Measurements from ENCODE around the gene VPS41. TPM values are rescaled to one million over a fixed set of nuclear protein-coding genes. Genes with fewer than 3 reads are reported as not detected.
A peak's percentile ranks its signal among the peaks of the same experiment; 100 is the strongest.

VPS41 gene
- total and polyA plus RNA-seq, 10 of the 15 experiments (the other 5 are each of a cell fraction or from before 2014, with no cell fraction given), result 15.3 to 63.2 (median 47.0) TPM

GRCh38 chr7:38751416-38751815 is 157.6 kb downstream of the VPS41 start (continued):
- TF ChIP-seq REST (IDR thresholded peaks at IDR 0.05; ENCODE audit: low read depth, low read length) (no peak), POU2F2 (IDR thresholded peaks at IDR 0.05; ENCODE audit: borderline replicate concordance, low read depth, low read length) (no peak), MXI1 (IDR thresholded peaks at IDR 0.05; ENCODE audit: low read depth, low read length) (no peak)

GRCh38 chr7:38748056-38748610 is 160.9 kb downstream of the VPS41 start:
- no peaks in the 10 kb centered on the region for H3K4me1 ChIP-seq (ENCODE audit: control insufficient read depth, insufficient read depth, low read length)
- TF ChIP-seq EED (IDR thresholded peaks at IDR 0.05; ENCODE audit: low read depth) (no peak), LARP7 (IDR thresholded peaks at IDR 0.05) (no peak), MXI1 (IDR thresholded peaks at IDR 0.05; ENCODE audit: low read depth, low read length) (no peak), EZH2 (IDR thresholded peaks at IDR 0.05; ENCODE audit: borderline replicate concordance, control insufficient read depth, low read depth, low read length) (no peak), ZBTB33 (IDR thresholded peaks at IDR 0.05) (peak; percentile 83), BACH1 (IDR thresholded peaks at IDR 0.05; ENCODE audit: borderline replicate concordance) (no peak), CTCF (IDR thresholded peaks at IDR 0.05 in 2 of 3, conservative IDR thresholded peaks at IDR 0.05 in 1 of 3; ENCODE audit: control insufficient read depth in 2 of 3, extremely low read depth in 1 of 3, insufficient read depth in 1 of 3, low read depth in 3 of 3, low read length in 3 of 3) (peak in 1 of 3 experiments; percentile 19; a peak in 2 of 6 replicates)
- H3K79me2 ChIP-seq (ENCODE audit: control insufficient read depth, insufficient read depth, low read length), result no peaks in the 10 kb centered on the region
- H4K20me1 ChIP-seq (ENCODE audit: control insufficient read depth, insufficient read depth), result no peaks in the 10 kb centered on the region
- SMC1A ChIA-PET (ENCODE audit: uncharacterized antibody, unreplicated experiment), result no interaction called here
- H3K9me3 ChIP-seq (replicated peaks; ENCODE audit: control insufficient read depth, insufficient read depth, low read length), result no peaks in the 10 kb centered on the region
- BruUV-seq (replicated peaks), result no TSS peak
- no peak overlapping the region for H2AFZ ChIP-seq (ENCODE audit: control insufficient read depth, low read depth, low read length)
- POLR2A ChIA-PET, result interaction anchor here (0.6 kb wide), 1 partner anchor 381 kb away, joined by 3 read pairs; no protein-coding TSS in a partner anchor
- H3K9ac ChIP-seq (ENCODE audit: control insufficient read depth, insufficient read depth, low read length), result no peak overlapping the region
- no peak overlapping the region for H3K4me3 ChIP-seq
- intact Hi-C loops (cut with micrococcal nuclease; ENCODE audit: unreplicated experiment), result no loop called here
- H3K27ac ChIP-seq (ENCODE audit: control insufficient read depth, insufficient read depth), result no peak overlapping the region
- RAD21 ChIA-PET (ENCODE audit: unreplicated experiment), result no interaction called here
- WGBS (ENCODE audit: insufficient coverage, insufficient replicate concordance, low lambda C conversion rate, missing lambda C conversion rate), result 98% methylated on average over 12 of the region's 12 CpGs
- CTCF ChIA-PET, result interaction anchor here (0.6 kb wide), 1 partner anchor 60 kb away, joined by 3 read pairs; no protein-coding TSS in a partner anchor
- DNase-seq (ENCODE audit: low read depth, low spot score) (no peak), ATAC-seq (no peak), FAIRE-seq (no peak)
- no peak overlapping the region for H3K4me2 ChIP-seq (ENCODE audit: control insufficient read depth, insufficient read depth)
- in situ Hi-C loops (cut with MboI), result no loop called here
- peaks cover 0 to 16% of the 10 kb centered on the region in 2 experiments; a peak in 2 of 4 replicates for H3K36me3 ChIP-seq (ENCODE audit: control insufficient read depth in 2 of 2, insufficient read depth in 2 of 2, low read length in 1 of 2)
- no peaks in the 10 kb centered on the region for H3K27me3 ChIP-seq (replicated peaks in 1 of 2; ENCODE audit: control insufficient read depth in 2 of 2, insufficient read depth in 2 of 2, low read length in 1 of 2)
